AML-193 (cell line): ENCODE data around the gene COL8A1.
"Not testable (repeated sequence)": the region's sequence is repeated elsewhere in the genome, so short reads cannot be mapped to it uniquely, and the experiment has no call there.

Source experiments
- DNase-seq, 2 experiments: peaks; one replicate each; lab custom pipeline; 2025; lab: John Stamatoyannopoulos, UW

The COL8A1 gene

DNA sequence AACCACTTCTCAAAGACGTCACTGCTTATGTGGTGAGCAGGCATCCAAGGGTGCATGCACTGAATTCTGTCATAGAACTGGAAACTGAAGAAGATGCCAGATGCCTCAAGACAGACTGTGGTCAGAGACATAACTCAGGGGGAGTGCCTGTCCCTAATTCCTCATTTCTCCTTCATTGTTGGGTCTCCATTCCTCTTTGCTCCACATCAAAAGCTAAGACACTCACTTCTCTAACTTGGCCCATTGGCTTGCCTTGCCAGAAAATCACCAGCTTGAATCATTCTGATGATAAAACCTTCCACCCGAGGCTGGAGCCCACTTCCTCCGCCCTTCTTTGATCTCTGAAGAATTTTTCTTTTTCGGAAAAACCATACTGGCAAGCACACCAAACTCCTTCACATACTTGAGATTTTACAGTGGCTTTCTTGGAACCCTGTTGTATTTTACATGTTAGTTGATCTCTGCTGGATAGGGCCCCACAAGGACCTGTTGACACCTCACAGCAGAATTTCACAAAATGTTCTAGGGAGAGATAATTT, 69.9 kb downstream of the COL8A1 start:
- no peak for DNase-seq

DNA sequence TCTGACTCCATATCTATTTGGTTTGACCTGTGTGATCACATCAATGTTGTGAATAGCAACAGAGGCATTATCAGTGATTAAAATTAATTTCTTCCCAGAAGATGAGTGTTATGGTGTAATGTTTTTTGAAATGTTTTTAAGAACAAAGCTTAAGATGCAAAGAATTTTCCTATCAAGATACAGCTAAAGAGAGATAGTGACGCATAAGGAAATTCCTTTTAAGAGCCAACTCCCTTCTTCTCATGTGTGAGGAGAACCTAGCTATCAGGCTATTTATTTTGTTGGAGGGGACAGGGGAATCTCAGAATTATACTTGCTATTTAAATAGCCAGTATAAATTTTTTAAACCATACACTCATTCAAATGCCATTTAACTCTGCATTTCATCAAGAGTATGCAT, 71.3 kb downstream of the COL8A1 start:
- DNase-seq: no peak

DNA sequence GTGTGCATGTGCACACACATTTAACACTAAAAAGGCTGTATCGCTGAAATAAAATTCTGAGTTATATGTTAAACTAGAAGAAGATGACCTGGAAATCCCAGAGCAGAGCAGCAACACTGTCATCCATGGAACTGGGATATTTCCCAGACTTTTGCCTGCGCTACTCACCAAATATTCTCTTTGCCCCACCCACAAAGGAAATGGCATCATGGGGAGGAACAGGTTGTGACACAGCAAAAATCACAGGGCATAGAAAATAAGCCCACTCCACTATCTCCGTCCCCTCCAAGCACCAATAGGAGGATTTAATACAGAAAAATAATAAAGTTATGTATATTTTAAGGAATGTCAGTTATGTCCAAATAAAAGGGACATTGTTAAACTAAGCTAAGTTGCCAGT, 71.7 kb downstream of the COL8A1 start:
- DNase-seq: no peak

DNA sequence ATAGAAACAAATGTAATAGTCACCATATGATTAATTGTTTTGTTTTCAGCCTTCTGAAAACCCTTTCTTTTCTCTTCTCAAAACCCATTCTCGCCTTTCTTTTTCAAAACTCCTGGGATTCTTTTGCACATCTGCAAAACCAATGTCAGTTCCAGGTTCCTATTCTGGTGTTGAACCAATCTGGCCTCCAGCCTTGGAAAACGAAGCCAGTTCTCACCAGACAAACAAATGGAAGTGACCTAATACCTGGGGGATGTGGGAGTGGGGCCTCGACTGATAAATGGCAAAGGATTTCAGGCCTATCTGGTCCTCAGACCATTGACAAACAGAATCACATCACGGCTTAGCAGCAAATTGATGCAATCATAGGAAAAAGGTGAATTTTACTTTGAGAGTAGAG, 73.0 kb downstream of the COL8A1 start:
- DNase-seq: no peak

DNA sequence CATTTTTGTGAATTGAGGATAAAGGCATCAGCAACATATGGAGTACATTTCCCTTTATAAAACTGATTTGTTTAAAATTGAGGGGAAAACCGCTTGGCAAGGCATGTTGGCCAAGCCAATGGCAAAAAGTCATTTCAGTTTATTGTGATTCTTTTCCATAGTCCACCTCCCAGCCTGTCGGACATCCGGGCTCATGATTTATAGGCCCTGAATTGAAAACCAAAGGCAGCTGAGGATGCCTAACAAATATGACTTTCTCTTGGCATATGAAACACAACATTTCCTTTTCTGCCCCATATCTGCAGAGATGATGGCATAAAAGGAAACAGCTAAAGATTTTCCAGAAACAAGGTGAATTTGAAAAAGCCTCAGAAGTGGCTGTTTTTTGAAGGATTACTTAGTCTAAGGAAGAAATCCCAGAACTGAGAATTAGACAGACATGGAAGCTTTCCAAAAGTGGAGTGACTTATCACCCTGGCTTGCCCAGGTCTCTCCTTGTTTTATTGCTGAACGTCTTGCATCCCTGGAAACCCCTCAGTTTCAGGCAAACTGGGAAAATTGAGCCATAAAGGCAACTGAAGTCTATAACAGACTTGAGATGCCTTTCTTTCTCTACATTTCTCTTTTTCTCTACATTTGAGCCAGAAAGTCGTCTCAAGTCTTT, 74.0 kb downstream of the COL8A1 start:
- no peak for DNase-seq

DNA sequence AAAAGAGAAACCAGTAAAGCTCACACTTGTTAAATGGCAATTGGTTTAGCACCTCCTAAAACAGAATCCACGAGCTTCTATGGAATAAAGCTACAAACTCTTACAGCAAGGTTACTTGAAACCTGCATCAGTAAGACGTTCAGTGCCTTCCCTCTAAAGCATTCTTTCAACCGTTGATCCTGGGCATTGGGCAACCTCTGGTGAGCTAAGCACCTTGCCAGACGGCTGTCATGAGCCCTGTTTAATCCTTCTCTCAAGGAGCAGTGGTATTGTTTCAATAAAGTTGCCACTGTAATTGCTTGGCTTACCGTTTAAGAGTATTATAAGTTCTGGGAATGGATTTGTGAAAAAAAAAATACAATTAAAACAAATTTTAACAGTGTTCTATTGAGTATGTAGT, 75.0 kb downstream of the COL8A1 start:
- no peak for DNase-seq

DNA sequence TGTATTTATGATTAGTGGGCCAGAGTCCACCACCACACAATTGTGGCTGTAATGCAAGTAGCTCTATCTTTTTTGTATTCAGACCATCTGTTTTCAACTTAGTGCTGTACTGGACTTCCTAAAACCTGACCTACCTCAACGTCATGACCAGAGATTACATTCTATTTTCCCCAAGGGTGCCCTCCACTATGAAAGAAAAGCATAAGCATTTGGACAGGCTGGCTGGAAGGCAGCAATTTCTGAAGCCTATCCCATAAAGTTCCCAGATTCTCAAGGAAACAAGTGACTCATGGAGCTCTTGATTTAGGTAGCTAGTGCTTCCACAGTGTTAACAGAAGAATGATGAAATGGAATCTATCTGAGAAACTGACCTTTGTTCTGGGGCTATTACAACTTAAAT, 75.8 kb downstream of the COL8A1 start:
- no peak for DNase-seq

DNA sequence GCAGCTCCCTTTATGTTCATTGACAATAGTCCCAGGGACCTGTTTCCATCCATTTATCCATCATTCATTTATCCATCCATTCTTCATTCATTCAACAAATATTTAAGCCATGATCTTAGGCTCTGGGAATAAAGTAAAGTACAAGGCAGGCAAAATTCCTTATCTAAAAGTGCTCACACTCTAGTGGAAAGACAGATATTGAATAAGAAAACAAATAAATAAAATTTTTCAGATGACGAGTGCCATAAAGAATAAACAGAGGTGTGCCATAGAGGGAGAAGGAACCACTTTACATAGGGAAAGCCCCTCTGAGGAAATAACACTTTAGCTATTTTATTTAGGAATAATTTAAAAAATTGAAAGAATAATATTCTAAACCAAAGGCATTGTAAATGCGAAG, 76.2 kb downstream of the COL8A1 start:
- DNase-seq: no peak

DNA sequence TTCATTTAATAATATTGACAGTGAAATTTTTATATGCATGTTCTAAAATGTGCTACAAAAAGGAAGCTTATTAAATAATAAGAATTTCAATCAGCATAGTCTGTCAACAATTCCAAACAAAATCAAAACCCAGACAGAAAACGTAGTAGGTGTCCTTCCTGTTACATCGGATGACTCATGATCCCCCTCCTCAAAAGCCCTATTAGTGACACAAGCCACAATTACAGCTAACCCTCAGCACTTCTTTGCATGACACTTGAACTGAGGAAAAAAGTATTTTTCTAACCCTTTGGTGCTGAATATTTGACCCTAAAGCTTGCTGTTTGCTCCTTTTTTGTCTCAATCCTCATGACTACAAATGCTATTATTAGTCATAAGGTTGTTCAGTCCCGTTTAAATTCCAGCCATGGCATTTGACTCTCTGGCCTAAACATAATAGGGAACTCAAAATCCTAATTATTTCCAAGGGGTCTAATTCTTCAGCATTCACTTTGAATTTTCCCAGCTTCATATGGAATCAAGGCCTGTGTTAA, 78.1 kb downstream of the COL8A1 start:
- no peak for DNase-seq

DNA sequence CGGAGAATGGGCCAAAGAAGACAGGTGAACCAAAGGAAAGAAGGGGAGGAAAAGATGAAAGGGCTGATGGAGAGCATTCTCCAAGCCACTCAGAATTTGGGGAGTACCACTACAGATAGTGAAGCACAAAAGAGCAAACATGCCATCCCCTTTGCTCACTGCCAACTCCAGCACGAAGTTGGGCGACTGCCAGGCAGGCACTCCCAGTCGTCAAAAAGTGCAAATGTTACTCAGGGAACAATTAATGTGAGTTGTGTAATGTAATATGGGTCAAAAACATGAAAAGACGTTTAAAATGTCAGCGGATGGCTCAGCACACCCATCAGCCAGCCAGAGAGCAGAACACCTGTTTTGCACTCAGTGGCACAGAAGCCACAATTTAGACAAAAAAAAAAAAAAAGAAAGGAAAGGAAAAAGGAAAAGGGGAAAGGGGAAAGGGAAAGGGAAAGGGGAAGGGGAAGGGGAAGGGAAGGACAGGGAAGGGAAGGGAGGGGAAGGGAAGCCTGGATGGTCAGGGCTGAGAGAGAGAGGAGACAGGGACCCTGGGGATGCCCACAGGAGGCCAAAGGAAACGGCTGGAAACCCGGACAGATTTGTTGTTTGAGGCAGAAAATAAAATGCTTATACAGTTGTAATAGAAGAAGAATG, 82.7 kb downstream of the COL8A1 start:
- DNase-seq: no peak

DNA sequence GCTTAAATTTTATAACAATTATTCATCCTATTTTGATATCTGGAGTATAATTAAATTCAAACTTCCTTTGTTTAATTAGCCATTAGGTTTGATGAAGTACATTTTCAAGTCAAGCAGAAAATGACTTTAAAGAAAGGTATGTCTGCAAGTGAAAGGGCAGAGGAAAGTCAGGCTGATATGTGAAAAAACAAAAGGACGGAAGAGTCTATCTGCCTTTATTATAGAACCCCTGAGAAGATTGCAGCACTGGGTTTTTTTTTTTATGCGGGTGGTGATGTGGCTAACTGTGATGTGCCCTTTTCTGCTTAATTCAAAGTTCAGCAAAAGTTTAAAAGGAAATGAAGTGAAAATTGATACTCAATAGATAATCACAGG, 83.2 kb downstream of the COL8A1 start:
- no peak for DNase-seq

DNA sequence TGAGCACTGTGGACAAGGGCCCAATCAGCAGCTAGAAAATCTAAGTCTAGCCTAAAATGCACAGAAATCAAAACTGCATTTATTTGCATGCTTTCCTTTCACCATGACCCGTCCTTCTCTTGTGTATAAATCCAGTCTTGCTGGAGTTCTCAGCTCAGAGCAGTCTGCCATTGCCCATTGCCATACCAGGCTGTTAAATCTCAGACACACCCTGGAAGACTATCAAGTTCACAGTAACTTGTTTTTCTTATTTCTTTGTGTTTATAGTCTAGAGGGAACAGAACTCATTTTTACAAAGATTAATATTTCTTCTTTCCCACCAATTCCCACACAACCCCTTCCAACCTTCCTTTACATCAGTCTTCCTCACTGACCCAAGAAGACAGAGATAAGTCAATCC, 85.9 kb downstream of the COL8A1 start:
- DNase-seq: no peak

DNA sequence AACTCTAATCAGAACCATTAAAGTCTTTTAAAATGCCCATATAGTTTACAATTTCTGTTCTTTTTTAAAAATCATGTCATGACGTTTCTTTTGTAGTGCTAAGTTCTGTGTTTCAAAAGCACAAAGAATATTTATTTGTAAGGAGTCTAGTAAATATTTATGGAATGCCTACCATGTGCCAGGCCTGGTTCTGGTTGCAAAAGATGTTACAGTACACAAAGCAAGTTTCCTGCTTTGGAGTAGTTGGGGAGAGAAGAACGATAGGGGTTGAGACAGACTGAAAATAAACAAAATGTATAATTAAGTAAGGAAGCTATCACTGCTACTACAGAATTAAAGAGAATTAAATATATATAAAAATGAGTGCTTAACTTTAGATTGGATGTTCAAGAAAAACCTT, 92.5 kb downstream of the COL8A1 start:
- no peak for DNase-seq

DNA sequence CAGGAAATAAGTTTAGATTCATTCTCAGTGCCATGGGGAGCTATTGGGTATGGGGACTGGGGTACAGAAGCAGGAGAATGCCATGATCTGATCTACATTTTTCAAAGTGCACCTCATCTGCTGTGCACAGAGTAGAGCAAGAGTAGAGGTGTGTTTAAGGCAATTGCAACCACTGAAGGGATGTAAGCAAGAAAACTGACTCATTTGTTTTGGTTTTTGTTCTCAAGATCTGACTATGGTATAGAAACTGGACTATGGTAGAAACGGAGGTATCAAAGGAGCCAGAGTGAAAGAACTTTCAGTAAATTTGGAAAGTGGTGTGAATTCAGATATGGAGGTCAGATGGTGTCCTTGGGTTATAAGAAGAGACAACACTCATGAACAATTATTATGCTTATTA, 93.1 kb downstream of the COL8A1 start:
- DNase-seq: no peak

DNA sequence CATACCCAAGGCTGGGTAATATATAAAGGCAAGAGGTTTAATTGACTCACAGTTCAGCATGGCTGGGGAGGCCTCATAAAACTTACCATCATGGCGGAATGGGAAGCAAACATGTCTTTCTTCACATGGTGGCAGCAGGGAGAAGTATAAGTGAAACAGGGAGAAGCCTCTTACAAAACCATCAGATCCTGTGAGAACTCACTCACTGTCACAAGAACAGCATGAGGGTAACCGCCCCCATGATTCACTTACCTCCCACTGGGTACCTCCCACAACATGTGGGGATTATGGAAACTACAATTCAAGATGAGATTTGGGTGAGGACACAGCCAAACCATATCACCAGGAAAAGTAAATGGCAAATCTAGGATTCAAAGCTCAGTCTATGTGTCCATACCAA, 102.0 kb downstream of the COL8A1 start:
- not testable (repeated sequence) for DNase-seq

DNA sequence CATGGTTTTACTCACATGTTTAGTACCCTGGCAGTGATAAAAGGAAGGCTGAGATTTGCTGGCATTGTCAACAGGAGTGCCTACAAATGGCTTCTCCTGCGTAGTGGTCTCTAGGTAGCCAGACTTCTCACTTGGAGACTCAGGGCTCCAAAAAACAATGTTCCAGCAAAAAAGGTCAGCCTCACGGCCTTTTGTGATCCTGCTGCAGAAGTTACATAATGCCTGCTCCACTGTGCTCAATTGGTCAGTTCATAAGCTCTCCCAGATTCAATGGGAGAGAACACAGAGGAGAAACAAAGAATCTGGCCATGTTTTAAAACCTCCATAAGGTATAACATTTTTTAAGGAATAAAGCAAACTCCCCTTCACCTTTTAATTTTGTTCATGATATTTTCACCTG, 103.2 kb downstream of the COL8A1 start:
- DNase-seq: no peak

DNA sequence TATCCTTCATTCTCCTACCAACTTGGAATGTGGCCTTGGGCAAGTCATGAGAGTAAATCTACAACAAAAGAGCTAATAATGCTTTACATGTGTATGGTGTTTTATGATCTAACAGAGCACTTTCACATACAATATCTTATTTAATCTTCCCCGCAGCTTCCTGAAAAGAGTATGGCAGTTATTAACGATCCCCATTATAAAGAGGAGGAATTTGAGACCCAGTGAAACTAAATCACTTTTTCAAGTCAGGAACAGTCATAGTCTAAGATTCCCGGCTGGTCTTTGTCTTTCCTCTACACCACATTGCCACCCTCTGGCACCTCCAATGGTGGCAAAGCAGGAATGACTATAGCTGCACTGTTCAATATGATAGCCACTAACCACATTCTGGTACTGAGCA, 109.5 kb downstream of the COL8A1 start:
- DNase-seq: no peak

DNA sequence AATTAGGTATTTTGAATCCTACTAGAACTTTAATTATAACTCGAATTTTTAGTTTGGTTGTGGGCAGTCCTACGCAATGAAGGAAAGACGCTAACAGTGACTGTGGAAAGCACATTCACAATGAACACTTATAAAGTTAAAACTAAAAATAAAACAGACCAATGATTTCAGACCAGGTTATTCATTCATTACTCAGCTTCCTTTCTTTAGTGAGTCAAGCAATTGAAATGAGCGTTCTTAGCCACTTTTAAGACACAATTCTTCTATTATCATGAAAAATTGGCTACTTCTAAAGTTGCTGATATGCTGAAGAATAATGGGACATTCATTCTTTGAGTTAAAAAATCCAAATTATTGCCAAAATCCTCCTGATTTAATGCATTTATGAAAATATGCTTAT, 113.3 kb downstream of the COL8A1 start:
- DNase-seq: no peak

DNA sequence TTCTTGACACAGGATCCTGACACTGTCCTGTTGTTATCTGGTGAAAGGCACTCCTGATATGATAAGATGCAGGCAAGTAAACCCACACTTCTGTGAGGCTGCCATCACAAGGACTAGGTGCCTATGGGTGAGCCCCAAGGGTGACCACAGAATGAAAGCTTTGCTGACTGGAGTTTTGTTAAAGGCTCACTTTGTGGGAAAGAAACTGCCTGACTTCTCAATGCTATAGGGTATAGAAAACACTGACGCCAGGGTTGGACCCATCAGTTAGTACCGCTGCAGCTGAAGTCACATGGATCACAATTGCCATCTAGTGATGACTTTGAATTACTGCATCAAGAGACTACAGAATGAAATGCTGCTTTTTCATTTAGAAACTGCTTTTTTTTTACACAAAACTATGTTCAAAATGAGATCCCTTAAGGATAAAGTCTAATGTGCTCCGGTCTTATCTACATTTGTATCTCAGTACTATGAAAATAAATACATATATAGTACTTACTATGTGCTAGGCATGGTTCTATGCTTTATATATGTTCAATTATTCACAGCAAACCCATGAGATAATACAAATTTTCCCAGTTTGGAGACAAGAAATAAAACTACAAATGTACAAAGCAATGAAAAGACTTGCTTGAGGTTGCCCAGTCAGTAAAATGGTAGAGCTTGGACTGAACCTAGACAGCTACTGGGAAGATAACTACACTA, 115.0 kb downstream of the COL8A1 start:
- DNase-seq: peak; percentile 55 to 67

DNA sequence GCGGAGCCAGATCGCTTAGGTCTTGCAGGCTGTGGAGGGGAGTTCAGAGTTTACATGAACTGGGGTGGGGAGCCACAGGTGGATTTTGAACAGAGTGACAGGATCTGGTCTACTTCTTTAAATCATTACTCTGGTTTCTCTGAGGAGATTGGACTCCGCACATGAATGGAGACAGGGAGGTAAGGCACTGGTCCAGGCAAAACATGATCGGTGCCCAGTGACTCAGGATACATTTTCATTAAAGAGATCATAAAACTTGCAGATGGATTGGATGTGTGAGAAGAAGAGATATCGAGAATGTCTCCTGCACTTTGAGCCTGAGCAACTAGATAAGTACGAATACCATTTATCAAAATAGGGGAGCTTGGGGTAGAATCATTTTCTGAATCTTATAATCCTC, 117.4 kb downstream of the COL8A1 start:
- DNase-seq: no peak

DNA sequence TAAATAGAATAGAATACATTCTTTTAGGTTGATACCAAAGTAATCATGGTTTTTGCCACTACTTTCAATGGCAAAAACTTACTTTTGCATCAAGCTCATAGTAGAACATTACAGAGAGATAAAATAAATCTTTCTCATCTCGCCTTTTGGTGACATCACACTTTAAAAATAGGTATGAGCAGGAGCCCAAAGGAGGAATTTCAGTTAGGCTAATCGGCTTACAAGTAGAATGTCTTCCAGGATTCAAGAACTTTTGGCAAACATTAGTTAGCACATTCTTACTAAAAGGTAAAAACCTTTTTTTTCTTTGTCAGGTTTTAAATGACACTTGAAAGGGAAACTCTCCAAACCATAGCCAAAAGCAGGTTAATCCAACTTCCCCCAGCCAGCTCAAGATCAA, 119.6 kb downstream of the COL8A1 start:
- DNase-seq: no peak

DNA sequence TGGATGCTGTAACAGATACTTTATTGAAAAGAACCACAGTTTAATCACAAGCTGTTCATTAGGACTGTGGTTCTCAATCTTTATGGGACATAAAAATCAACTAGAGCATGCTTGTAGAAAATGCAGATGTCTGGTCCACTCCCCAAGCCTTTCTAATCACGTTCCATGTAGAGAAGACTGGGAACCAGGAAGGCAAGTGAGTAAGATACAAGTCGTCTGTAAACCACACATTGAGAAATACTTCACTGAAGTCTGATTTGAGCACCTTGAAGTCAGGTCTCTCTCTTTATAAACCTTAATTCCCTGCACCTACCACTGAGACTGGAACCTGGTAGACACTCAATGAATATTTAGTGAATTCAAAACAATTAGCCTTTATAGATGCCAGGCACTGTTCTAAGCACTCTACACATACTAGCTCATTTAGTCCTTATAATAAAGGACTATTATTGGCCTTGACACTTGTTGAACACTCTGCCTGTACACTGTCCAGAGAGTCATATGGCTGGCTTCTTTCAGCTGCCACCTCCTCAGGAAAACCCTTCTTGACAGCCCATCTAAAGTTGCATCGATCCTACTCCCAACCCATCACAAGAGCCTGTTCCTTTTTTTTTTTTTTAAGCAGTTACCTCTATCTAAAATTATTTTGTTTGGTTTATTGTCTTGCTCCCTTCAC, 120.2 kb downstream of the COL8A1 start:
- no peak for DNase-seq

DNA sequence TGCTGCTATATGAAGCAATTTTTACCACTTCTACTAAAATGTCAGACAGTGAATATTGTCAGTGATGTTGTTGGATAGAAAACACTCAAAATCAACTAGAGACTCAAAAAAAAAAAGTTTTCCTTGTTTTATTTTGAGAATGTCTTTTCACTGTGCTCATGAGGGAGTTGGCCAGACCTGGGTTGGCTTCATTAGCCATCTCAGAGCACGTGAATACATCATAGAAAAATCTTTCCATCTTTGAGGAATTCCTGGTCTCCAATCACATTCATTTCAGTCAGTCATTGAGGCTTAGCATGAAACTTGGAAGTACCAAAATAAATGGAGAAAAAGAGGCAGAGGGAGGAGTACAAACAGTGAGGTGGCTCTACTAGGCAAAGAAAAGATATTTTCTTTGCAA, 121.6 kb downstream of the COL8A1 start:
- no peak for DNase-seq
